ENCODE measurements around the gene B3GAT2.

The B3GAT2 gene

DNA sequence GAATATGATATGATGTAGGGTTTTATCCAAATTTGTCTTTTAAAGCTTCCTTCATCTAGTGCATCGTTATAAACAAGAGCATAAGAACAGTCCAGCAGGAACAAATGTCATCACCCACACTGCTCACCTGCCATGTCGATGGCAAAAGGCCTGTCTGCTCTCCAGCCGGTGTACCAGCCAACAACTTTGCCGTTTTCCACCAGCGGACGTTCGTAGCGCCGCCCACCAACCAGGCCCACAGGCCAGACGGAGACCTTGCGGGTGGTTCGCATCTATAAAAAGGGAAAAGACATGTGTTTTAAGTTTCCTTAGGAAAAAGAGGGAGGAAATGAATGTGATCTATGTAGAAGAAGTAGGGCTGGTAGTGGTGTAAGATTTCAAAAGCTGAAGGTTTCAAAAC is 62.9 kb downstream of the B3GAT2 start:
- DNase-seq: no peak

DNA sequence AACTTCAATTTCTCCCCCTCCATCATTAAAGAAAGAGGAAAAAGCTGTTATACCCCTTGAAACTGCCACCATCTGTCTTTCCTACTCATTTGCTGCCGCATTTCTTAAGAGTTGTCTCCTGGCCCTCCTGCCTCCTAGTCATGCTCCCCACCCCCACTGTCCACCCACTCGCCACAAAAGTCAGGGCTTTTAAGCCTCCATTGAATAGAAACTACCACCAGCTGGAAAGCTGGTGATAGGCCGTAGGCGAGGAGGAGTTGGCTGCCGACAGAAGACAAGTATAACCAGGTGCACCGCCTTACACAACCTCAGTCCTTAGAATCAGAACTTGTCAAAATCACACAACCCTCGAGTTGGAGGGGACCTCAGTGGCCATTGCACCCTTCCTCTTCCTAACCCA is 67.6 kb downstream of the B3GAT2 start:
- no peak for DNase-seq

DNA sequence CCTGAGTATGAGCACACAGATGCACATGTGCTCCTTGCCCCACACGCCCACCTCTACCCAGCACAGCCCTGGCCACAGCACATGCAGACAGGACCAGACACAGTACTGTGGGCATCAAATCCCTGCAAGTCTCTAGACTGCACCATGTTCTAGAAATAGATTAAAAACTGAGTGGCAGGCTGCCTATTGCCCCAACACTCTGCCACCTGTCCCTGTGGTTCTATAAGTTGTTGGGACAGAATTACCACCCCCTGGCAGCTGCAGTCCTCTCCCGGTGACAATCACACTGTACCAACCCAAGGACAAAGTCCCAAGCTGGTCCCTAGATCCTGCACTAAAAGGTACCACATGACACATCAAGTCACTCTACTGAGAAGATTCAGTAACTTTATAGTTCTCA is 70.2 kb downstream of the B3GAT2 start:
- no peak for DNase-seq

GRCh38 chr6:70886071-70886470 is 70.8 kb downstream of the B3GAT2 start:
- DNase-seq: no peak

- peak; percentile 43 for DNase-seq
Observed at GRCh38 chr6:70884074-70884983, 72.5 kb downstream of the B3GAT2 start.

DNA sequence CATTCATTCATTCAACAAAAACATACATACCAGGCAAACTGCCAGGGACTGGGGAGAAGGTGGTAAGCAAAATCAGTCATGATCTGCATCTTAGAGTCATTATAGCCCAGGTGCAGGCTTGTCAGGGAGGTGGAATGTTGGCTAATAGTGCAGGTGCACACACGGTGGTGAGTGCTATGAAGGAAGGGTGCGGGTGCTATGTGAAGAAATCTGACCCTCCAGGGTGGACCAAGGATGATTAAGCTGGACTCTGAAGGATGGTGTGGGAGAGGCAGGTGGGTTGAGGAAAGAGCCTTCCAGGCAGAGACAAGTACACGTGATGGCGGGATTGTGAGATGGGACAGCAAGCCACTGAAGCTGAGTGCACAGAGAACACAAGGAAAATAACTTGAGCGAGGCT is 77.4 kb downstream of the B3GAT2 start:
- DNase-seq: no peak

GRCh38 chr6:70874181-70874913 is 82.5 kb downstream of the B3GAT2 start:
- no peak for DNase-seq

GRCh38 chr6:70872469-70872868 is 84.4 kb downstream of the B3GAT2 start:
- no peak for DNase-seq

DNA sequence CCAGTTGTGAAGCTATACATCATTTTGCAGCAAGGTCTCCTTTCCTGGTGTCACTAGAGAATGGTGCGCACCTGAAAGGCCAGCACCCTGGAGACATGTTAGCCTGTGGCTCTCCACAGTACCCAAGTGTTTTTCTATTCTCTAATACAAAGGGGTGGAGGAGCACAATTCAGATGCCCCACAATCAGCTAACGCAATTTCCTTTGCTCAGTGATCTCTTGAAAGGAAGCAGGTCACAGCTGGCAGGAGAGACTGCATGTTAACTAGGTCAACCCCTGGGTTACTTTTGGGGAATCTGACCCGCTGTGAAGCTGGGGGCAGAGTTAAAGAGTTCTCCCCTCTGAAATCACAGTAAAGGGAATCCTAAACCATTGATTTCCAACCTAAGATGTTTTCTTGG is 92.5 kb downstream of the B3GAT2 start:
- DNase-seq: no peak

DNA sequence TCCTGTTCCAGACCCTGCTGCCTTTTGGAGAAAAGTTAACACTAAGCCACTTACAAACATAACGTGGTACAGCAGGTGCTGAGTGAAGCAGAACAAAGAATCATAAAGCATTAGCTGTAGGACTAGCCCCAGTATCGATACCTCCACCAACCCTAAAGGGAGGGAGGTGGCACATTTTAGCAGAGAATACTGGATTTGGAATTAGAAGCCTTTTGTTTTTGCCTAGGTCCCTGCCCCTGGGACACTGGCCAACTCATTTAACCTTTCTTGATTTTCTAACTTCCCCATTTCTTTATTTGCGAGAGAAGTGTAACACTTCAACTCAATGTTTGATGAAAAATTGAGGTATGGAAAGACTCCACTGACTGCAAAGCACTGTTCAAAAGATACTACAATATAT is 93.5 kb downstream of the B3GAT2 start:
- DNase-seq: no peak

DNA sequence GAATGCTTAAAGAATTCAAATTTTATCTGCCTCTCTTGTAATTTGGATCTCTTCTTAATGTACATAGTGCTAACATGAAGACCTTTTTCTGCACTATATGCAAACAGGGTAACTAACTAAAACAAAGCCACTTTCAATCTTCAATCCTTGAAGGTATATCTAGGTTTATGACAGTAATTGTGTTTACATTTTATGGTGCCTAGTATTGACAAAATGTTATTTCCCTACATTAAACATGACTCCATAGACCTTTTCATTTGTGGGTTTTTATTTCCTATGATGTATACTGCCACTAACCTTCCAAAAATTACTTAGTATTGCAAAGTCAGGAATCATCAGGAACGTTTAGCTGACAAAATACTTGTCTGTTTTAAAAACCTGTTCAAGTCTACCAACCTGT is 95.9 kb downstream of the B3GAT2 start:
- DNase-seq: no peak

GRCh38 chr6:70860045-70860444 is 96.8 kb downstream of the B3GAT2 start:
- DNase-seq: no peak

- DNase-seq: no peak
Observed at GRCh38 chr6:70857387-70858077, 99.3 kb downstream of the B3GAT2 start.

- DNase-seq: no peak
Observed at GRCh38 chr6:70852667-70853246, 104.1 kb downstream of the B3GAT2 start.

DNA sequence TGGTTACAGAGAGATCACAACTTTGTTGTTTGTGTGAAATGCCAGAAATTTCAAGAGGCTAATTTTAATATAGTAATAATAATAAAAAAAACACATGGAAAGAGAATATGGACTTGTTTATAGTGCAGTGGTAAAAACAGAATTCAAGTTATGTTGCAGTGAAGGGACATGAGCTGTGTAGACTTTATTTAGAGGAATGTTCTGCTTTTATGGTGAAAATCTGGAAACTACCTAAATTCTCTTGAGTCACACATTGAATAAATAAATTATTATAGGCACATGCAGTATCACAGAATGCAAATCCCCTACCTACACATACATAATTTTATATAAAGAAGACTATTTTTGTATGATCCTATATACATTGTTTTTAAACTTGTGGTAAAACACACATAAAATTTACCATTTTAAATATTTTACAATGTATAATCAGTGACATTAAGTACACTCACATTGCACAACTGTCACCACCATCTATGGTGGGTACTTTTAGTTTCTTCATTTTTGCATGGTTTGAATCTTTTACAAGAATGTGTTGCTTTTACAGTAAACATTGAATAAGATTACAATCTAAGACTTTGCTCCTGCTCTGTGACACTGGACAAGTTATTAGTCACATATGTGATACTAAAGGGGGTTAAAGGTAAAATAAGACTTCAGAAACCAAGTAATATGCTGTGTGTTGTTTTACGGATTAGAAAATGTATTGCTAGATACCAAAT is 107.4 kb downstream of the B3GAT2 start:
- no peak for DNase-seq

DNA sequence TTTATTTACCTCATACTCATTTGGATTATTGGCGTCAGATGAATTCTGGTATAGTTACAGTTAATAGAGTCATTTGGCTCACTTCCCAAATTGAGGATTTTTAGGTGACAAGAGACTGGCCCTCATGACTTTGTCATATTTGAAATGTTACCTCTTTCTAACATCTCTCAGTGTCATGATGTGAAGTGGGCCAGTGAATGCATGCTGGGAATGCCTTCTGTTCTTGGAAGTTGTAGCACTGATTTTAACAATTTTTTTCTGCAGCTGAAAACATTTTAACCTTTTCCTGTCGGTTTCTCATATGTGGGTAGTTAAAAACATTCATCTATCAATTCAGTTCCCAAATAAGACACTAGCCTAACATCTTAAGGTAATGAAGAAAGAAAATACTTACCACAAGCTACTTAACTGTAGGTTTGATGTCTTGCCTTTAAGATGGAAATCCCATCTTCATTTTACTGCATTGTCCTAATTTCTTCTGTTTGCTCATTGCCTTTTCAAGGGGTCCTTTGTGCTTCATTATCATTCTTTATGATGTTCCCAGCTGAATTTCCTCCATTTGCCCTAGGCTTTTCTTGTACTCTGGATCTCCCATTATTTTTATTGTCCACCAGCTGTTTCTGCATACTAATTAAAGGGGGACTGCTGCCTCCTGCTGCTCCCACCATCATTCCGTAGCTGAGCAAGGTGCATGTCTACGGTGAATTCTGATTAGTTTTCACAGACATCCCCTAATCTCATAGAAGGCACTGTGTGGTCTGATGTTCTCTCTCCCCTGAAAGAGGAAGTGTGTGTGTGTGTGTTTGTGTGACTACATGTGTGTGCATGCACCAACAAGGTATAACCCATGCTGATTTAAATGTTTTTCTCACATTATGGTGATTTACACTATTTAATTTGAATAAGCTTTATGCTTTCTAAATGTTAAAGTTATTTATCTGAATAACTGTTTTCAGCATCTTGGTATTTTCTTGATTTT is 109.5 kb downstream of the B3GAT2 start:
- no peak for DNase-seq

DNA sequence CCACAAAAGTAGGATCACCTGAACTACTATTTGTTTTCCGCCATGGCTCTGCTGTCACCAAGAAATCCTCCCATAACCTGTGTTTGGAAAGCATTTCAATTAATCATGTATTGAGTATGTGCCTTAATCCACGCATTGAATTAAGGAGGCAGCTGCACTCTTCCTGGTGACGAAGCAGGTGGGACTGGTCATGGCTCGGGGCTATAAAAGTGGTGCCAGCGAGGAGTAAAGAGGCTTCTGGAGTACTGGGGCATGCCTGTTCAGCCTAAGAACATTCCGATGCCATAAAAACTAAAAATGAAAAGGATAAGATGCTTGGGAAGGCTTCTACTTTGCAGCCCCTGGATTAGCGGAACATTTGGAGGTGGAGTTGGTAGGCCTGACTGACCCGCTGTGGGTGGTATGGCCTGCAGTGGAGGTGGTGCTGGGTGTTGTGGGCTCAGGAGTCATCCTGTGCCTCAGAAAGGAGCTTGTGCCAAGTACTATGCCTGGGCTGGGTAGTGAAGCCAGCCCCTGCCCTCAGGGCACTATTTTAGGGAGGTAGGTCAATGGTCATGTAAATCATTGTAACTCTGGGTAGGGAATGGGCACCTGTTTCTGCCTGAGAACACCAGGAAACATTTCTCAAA is 110.5 kb downstream of the B3GAT2 start:
- no peak for DNase-seq

DNA sequence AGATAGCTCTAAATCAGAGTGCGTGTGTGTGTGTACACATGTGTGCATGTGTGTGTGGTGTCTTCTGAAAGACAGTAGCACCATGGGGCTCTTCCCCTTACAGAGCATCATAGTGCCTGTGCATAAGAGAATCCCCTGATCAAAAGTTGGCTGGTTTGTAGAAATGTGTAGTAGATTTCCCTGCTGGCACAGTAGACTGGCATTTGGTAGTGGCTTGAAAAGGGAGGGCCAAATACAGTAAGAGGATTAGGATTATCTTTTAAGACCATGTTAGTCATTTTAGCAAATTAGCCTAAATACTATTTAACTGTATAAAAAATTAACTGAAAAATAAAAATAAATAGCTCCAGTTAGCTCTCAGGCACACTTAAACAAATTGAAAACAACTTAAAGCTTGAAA is 112.6 kb downstream of the B3GAT2 start:
- no peak for DNase-seq

DNA sequence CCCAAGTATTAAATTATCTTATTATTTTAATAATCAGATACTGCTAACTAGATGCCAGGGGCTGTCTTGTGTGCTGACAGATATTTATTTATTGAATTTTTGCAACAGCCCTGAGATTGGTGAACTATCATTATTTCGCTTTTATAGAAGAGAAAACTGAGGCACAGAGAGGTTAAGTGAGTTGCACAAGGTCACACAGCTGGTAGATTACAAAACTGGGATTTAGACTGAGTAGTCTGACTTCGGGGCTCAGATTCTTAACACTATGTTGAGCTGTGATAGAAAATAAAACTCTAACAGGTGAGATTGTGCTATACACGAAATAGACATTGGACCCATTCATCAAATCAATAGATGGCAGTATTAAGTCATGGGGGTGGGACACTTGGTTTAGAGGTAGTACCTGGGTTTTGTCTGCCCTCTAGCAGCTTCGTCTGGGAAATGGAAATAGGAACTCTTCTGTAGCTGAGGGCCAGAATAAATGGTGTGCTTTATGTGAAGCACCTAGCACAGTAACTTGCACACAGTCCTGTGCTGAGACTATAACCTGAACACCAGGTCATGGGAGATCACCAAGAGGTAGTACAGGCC is 113.4 kb downstream of the B3GAT2 start:
- DNase-seq: no peak

DNA sequence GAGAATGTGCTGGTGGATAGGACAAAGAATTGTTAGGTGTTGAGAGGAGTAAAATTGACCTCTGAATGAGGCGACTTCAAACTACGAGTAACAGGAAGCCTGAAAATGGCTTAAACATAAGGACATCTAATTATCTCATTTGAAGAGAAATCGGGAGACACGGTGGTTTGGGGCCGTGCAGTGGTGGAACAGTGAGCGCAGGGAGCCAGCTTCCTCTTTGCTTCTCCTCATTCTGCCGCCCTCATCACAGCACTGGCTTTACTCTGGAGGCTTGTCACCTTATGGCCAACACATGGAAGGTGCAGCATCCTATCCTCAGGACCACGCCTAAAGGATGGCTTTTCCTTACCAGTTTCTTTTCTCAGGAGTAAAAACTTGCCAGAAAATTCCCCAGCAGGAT is 114.3 kb downstream of the B3GAT2 start:
- DNase-seq: no peak

Data from fibroblast of skin of right quadriceps (primary cell).